ENCODE data around the gene IVL. TPM values are rescaled to one million over a fixed set of nuclear protein-coding genes. Genes with fewer than 3 reads are reported as not detected.

IVL gene
- total and polyA plus RNA-seq, 2 donors = 2.7 to 9.5 TPM

DNA sequence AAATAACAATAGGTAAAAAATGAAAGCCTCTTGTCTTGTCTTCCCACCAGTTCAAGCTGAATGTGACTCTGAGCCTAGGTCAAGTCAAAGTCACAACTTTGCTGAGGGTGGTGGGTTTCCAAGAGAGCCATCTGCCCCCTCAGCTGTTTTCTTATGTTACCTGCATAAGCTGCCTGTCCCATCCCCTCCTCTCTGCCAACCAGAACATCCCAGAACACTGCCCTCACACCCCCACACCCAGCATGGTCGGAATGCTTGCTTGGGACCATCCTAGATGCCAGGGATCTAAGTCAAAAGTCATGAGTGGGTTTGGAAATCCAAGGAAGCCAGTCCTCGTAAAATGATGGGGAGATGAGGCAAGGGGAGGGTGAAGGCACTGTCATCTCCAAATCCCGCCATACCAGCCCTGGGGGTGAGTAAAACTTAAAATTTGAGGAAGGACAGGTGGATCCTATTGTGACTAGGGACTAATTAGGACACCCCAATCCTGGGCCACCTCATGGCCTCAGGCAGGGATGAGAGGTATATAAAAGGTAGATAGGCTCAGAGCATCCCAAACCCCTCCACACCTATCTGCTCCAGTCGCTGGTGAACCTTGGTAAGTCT lies 38.4 kb downstream of the IVL start, which contains the start of gene SPRR5:
TSS of gene SPRR5 (plus strand) at position 556 of the 606 bp plus-strand sequence. CDS start 1,349 bp downstream, outside the sequence.
- WGBS = 71% methylated on average over 4 of the region's 4 CpGs
- no peak within 1 kb of the TSS for H3K27ac ChIP-seq (ENCODE audit: low read depth)
- no peaks in the 10 kb centered on the region for H3K4me1 ChIP-seq (ENCODE audit: insufficient read depth)
- no peak within 1 kb of the TSS for H3K4me3 ChIP-seq (ENCODE audit: low read depth, low read length)
- no peak for DNase-seq (ENCODE audit: extremely low spot score)
- H3K36me3 ChIP-seq (ENCODE audit: insufficient read depth) = no peaks in the 10 kb centered on the region

DNA sequence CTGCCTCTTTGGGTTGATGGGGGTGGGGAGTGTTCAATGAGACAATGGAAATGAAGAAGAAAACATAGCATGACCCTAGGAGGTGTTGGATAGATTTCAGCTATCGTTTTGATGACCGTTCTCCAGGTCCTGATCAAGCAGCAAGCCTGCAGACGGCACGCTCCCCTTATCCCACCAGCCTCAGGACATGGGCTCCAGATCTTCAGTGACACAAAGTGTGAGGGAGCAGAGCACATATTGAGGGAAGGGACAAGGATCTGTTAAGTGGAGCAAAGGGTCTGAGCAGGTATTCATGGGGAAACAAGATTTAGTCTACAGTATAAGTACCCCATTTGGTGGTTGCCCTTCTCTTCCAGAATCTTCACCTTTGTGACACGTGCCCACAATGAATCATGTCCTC lies 43.4 kb downstream of the IVL start:
- no peak for DNase-seq (ENCODE audit: extremely low spot score)
- no peak overlapping the region for H3K4me3 ChIP-seq (ENCODE audit: low read depth, low read length)
- no peak overlapping the region for H3K27ac ChIP-seq (ENCODE audit: low read depth)
- H3K36me3 ChIP-seq (ENCODE audit: insufficient read depth) = no peaks in the 10 kb centered on the region
- WGBS = 80% methylated on average over 5 of the region's 5 CpGs
- H3K4me1 ChIP-seq (ENCODE audit: insufficient read depth) = no peaks in the 10 kb centered on the region

DNA sequence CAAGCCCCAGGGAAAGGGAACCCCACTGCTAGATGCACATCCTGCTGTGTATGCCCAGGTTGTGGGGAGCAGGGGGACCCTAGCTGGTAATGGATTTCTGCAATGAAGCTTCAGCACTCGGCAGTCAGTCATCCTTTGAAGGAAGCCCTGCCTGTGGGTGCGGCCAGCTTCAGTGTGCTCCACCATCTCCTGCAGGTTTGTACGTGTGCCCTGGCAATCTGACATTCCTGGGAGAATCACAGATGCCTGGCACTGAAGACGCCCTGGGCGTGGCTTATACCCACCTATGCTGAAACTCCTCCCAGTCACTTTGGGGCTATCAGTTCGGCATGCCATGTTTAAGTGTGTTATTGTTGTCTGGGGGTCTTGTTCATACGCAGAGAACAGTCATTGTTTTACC lies 45.4 kb downstream of the IVL start:
- H3K4me3 ChIP-seq (ENCODE audit: low read depth, low read length) = no peak overlapping the region
- no peaks in the 10 kb centered on the region for H3K36me3 ChIP-seq (ENCODE audit: insufficient read depth)
- WGBS = 71% methylated on average over 7 of the region's 7 CpGs
- no peak overlapping the region for H3K27ac ChIP-seq (ENCODE audit: low read depth)
- no peak for DNase-seq (ENCODE audit: extremely low spot score)
- H3K4me1 ChIP-seq (ENCODE audit: insufficient read depth) = no peaks in the 10 kb centered on the region

- Histone ChIP-seq H3K4me1 (ENCODE audit: insufficient read depth) (no peaks in the 10 kb centered on the region), H3K36me3 (ENCODE audit: insufficient read depth) (no peaks in the 10 kb centered on the region), H3K4me3 (ENCODE audit: low read depth, low read length) (no peak overlapping the region), H3K27ac (ENCODE audit: low read depth) (no peak overlapping the region)
- WGBS = 77% methylated on average over 6 of the region's 6 CpGs
- no peak for DNase-seq (ENCODE audit: extremely low spot score)
Observed at GRCh38 chr1:152954436-152954835, 46.1 kb downstream of the IVL start.

DNA sequence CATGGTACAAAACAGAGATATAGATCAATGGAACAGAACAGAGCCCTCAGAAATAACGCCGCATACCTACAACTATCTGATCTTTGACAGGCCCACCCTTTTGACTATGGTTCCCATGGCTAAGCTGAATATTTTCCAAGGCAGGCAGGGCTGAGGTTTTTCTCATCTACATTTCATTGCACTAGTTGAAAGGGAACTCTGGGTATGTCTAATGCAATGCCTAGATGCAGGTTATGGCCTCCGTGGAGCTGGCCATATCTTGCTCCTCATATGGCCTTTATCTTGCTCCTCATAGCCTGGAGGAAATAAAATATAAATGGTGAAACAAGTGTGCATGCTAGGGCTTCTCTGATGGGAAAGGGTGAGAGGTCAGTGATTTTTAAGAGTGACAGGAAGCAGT lies 49.2 kb downstream of the IVL start:
- WGBS = 87% methylated on average over 3 of the region's 3 CpGs
- Histone ChIP-seq H3K36me3 (ENCODE audit: insufficient read depth) (no peaks in the 10 kb centered on the region), H3K27ac (ENCODE audit: low read depth) (no peak overlapping the region), H3K4me3 (ENCODE audit: low read depth, low read length) (no peak overlapping the region), H3K4me1 (ENCODE audit: insufficient read depth) (no peaks in the 10 kb centered on the region)
- no peak for DNase-seq (ENCODE audit: extremely low spot score)

GRCh38 chr1:152959273-152959672 lies 50.9 kb downstream of the IVL start:
- H3K4me3 ChIP-seq (ENCODE audit: low read depth, low read length) = no peak overlapping the region
- H3K27ac ChIP-seq (ENCODE audit: low read depth) = no peak overlapping the region
- WGBS = 82% methylated on average over 3 of the region's 3 CpGs
- H3K36me3 ChIP-seq (ENCODE audit: insufficient read depth) = no peaks in the 10 kb centered on the region
- H3K4me1 ChIP-seq (ENCODE audit: insufficient read depth) = no peaks in the 10 kb centered on the region
- no peak for DNase-seq (ENCODE audit: extremely low spot score)

DNA sequence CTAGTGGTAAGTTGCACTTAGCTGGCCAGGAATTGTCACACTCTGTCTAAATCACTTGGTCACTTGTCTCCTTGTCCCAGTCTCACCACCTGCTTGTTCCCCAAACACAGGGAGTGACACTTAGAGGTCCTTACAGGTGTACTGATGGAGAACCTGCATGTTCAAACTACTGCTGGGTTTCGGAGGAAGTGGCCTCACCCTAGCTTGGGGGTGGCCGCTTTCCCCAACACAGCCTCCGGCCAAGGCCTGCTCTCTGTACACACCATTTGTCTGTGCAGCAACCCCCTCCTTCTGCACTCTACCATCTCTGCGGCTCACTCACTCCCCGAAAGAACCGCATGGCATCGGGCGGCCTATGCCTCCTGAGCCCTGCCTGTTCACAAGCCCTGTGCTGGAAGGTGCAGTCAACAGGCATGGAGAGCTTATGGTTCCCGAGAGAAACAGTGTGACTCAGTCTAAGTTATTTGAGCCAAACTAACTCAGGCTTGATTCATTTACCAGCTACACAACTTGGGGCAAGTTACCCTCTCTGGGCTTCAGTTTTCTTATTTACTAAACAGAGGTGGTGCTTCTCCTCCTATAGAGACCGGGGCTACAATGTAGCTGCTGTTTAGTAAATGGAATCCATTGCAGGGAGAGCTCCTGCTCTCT lies 51.6 kb downstream of the IVL start:
- H3K4me1 ChIP-seq (ENCODE audit: insufficient read depth) = no peaks in the 10 kb centered on the region

DNA sequence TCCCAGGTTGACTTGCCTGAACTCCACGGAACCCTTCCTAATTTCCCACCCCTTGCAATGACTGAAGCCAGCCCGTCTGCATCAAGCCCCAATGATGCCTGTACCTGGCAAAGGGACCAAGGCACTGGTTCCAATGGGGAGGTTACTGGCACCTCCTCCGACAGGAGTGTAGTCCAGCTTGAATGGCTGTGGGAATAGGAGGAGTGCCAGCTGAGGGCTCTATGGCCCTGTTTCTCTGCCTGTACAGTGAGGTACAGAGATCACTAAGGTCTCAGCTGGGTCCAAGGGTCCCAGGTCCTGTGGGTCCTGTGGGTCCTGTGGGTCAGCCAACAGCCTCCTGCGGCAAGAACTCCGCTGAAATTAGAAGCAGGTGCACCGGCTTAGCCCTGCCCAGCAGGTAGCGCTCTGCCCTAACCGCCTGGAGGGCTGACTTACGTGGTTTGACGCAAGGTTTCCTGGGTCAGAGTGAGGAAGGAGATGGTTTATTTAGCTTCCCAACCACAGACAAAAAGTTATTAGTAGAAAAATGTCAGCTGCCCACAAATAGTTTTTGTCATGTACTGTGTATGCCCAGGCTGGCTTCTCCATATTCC lies 52.2 kb downstream of the IVL start:
- 65% methylated on average over 10 of the region's 10 CpGs for WGBS
- H3K36me3 ChIP-seq (ENCODE audit: insufficient read depth) = no peaks in the 10 kb centered on the region
- no peaks in the 10 kb centered on the region for H3K4me1 ChIP-seq (ENCODE audit: insufficient read depth)

More for the DNA sequence above, 51.6 kb downstream of the IVL start:
- Histone ChIP-seq H3K27ac (ENCODE audit: low read depth) (no peak overlapping the region), H3K36me3 (ENCODE audit: insufficient read depth) (no peaks in the 10 kb centered on the region), H3K4me3 (ENCODE audit: low read depth, low read length) (no peak overlapping the region)
- WGBS = 90% methylated on average over 10 of the region's 10 CpGs
- no peak for DNase-seq (ENCODE audit: extremely low spot score)

More for the DNA sequence above, 52.2 kb downstream of the IVL start:
- no peak for DNase-seq (ENCODE audit: extremely low spot score)
- Histone ChIP-seq H3K4me3 (ENCODE audit: low read depth, low read length) (no peak overlapping the region), H3K27ac (ENCODE audit: low read depth) (no peak overlapping the region)

Other genes starting within 250 kb of the IVL start
- gene LCE2D, start 245.2 kb upstream of the IVL start, total RNA-seq = not detected
- gene LCE2D, start 245.2 kb upstream of the IVL start, polyA plus RNA-seq = not detected
- gene LCE2C, start 233.3 kb upstream of the IVL start, total RNA-seq = not detected
- not detected for gene LCE2C, start 233.3 kb upstream of the IVL start, polyA plus RNA-seq
- gene LCE2B, start 222.4 kb upstream of the IVL start, total RNA-seq = not detected
- gene LCE2B, start 222.4 kb upstream of the IVL start, polyA plus RNA-seq = not detected
- gene LCE2A, start 210.2 kb upstream of the IVL start, total RNA-seq = not detected
- gene LCE2A, start 210.2 kb upstream of the IVL start, polyA plus RNA-seq = not detected
- not detected for gene LCE4A, start 200.4 kb upstream of the IVL start, total RNA-seq
- not detected for gene LCE4A, start 200.4 kb upstream of the IVL start, polyA plus RNA-seq
- not detected for gene KPRP, start 150.5 kb upstream of the IVL start, total RNA-seq
- gene KPRP, start 150.5 kb upstream of the IVL start, polyA plus RNA-seq = not detected
- gene LCE1F, start 133.4 kb upstream of the IVL start, total RNA-seq = not detected
- gene LCE1F, start 133.4 kb upstream of the IVL start, polyA plus RNA-seq = not detected
- gene LCE1E, start 122.3 kb upstream of the IVL start, total RNA-seq = not detected
- gene LCE1E, start 122.3 kb upstream of the IVL start, polyA plus RNA-seq = 0.15 TPM
- gene LCE1D, start 111.8 kb upstream of the IVL start, total RNA-seq = not detected
- gene LCE1D, start 111.8 kb upstream of the IVL start, polyA plus RNA-seq = not detected
- gene LCE1C, start 101.9 kb upstream of the IVL start, total RNA-seq = not detected
- not detected for gene LCE1C, start 101.9 kb upstream of the IVL start, polyA plus RNA-seq
- not detected for gene LCE1B, start 96.6 kb upstream of the IVL start, total RNA-seq
- gene LCE1B, start 96.6 kb upstream of the IVL start, polyA plus RNA-seq = not detected
- not detected for gene LCE1A, start 81.1 kb upstream of the IVL start, total RNA-seq
- gene LCE1A, start 81.1 kb upstream of the IVL start, polyA plus RNA-seq = not detected
- gene LCE6A, start 65.7 kb upstream of the IVL start, total RNA-seq = not detected
- gene LCE6A, start 65.7 kb upstream of the IVL start, polyA plus RNA-seq = not detected
- gene LCE7A, start 48.5 kb upstream of the IVL start, total RNA-seq = not detected
- not detected for gene LCE7A, start 48.5 kb upstream of the IVL start, polyA plus RNA-seq
- gene SMCP, start 30.2 kb upstream of the IVL start, total RNA-seq = not detected
- not detected for gene SMCP, start 30.2 kb upstream of the IVL start, polyA plus RNA-seq
- not detected for gene SPRR5, start 38.7 kb downstream of the IVL start, total RNA-seq
- not detected for gene SPRR5, start 38.7 kb downstream of the IVL start, polyA plus RNA-seq
- not detected for gene SPRR4, start 62.1 kb downstream of the IVL start, total RNA-seq
- gene SPRR4, start 62.1 kb downstream of the IVL start, polyA plus RNA-seq = not detected
- gene SPRR1A, start 75.5 kb downstream of the IVL start, total RNA-seq = not detected
- gene SPRR1A, start 75.5 kb downstream of the IVL start, polyA plus RNA-seq = not detected
- 10.0 TPM for gene SPRR3, start 93.2 kb downstream of the IVL start, total RNA-seq
- 0.65 TPM for gene SPRR3, start 93.2 kb downstream of the IVL start, polyA plus RNA-seq
- gene SPRR1B, start 122.7 kb downstream of the IVL start, total RNA-seq = not detected
- not detected for gene SPRR1B, start 122.7 kb downstream of the IVL start, polyA plus RNA-seq
- not detected for gene SPRR2D, start 132.6 kb downstream of the IVL start, total RNA-seq
- not detected for gene SPRR2D, start 132.6 kb downstream of the IVL start, polyA plus RNA-seq
- not detected for gene SPRR2A, start 149.0 kb downstream of the IVL start, total RNA-seq
- gene SPRR2A, start 149.0 kb downstream of the IVL start, polyA plus RNA-seq = not detected
- gene SPRR2B, start 163.1 kb downstream of the IVL start, total RNA-seq = not detected
- gene SPRR2B, start 163.1 kb downstream of the IVL start, polyA plus RNA-seq = not detected
- not detected for gene SPRR2E, start 186.0 kb downstream of the IVL start, total RNA-seq
- not detected for gene SPRR2E, start 186.0 kb downstream of the IVL start, polyA plus RNA-seq
- gene SPRR2F, start 205.0 kb downstream of the IVL start, total RNA-seq = not detected
- gene SPRR2F, start 205.0 kb downstream of the IVL start, polyA plus RNA-seq = not detected
- gene SPRR2G, start 242.3 kb downstream of the IVL start, total RNA-seq = not detected
- not detected for gene SPRR2G, start 242.3 kb downstream of the IVL start, polyA plus RNA-seq